ENCODE measurements around the gene CLSTN3. TPM values are rescaled to one million over a fixed set of nuclear protein-coding genes. Genes with fewer than 3 reads are reported as not detected.

The CLSTN3 gene
- total and polyA plus RNA-seq, 2 of the 13 experiments (the other 11 are each of a cell fraction or from before 2014, with no cell fraction given): 26.2 to 94.1 TPM

- TF ChIP-seq ZHX2 (IDR thresholded peaks at IDR 0.05; ENCODE audit: low read depth) (no peak), ZHX2 (CRISPR knock-in tag; IDR thresholded peaks at IDR 0.05; ENCODE audit: borderline replicate concordance) (no peak), ATF2 (CRISPR knock-in tag; IDR thresholded peaks at IDR 0.05) (peak; percentile 80), TEF (CRISPR knock-in tag; IDR thresholded peaks at IDR 0.05) (no peak), CREB1 (IDR thresholded peaks at IDR 0.05) (no peak), CREB1 (CRISPR knock-in tag; IDR thresholded peaks at IDR 0.05) (peak; percentile 73), HNRNPL (IDR thresholded peaks at IDR 0.05; ENCODE audit: low read depth, low read length) (peak; percentile 52; the same call in 1 of the 2 replicates), THAP9 (CRISPR knock-in tag; IDR thresholded peaks at IDR 0.05; ENCODE audit: borderline replicate concordance) (no peak; the same call in 1 of the 2 replicates), ONECUT2 (CRISPR knock-in tag; IDR thresholded peaks at IDR 0.05) (peak; percentile 41; the same call in 1 of the 2 replicates), SOX13 (IDR thresholded peaks at IDR 0.05) (0 out of 2 replicates have a peak, but pooled peaks have one; percentile 17), SOX13 (CRISPR knock-in tag; conservative IDR thresholded peaks at IDR 0.05 in 1 of 2, IDR thresholded peaks at IDR 0.05 in 1 of 2) (peak in 1 of 2 experiments; percentile 45; a peak in 1 of 4 replicates), CENPT (CRISPR knock-in tag; IDR thresholded peaks at IDR 0.05; ENCODE audit: low read depth) (no peak), RARA (CRISPR knock-in tag; IDR thresholded peaks at IDR 0.05) (peak; percentile 93), ESRRA (CRISPR knock-in tag; IDR thresholded peaks at IDR 0.05; ENCODE audit: low read depth) (peak; percentile 62; the same call in 1 of the 2 replicates)
Observed at GRCh38 chr12:7123806-7124522, 6.2 kb upstream of the CLSTN3 start (continued).

Measured in HepG2 (cell line).